HEK293 (cell line): Measurements from ENCODE around the gene PRKCE.

Experiments
- ZNF175 ChIP-seq: fragments of 450-650 bp; formaldehyde crosslinking; IDR thresholded peaks from 2 replicates; pipeline ENCODE4 v1.5.1; 2016; ENCODE audit warnings: missing biosample characterization, missing genetic modification characterization
- TF ChIP-seq, protein P1 (sequence below): fragments of 450-650 bp; formaldehyde crosslinking; IDR thresholded peaks from 2 replicates; pipeline ENCODE4 v1.5.1; 2016; ENCODE audit warnings: missing biosample characterization, missing genetic modification characterization

DNA sequence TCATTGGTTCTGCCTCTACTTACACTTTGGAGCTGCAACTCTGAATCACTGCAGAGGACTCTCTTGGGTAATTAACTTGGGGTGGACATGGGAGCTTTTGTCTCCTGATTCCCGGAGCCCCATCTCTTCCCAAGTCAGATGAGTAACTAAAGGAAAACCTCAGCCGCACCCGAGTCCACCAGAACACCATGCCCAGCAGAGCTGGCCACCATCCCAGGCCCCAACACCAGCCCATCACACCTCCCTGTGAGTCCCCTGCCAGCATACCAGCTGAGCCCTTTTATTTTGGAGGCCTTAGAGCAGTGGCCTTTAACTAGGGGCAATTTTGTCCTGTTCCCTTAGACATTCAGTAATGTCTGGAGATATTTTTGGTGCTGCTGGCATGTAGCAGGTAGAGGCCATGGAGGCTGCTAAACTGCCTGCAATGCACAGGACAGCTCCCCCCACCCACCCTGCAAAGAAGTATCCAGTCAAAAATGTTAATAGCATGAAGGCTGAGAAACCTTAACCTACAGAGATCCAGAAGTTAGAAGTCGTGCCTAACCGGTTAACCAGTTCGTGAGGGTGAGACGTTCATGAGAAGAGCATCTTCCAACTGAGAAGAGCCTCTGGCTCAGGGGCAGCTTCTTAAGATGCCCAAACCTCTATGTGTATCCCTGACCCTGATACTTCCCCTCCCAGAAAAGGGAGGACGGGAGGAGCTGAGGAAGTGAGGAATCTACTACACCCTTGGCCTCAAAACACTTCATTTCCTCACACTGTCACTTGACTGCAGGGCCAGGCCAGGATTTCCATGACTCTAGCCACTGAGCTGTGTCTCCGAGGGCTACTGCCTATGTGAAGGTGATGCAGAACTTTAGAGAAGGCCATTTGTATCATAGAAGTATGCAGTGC lies 505.8 kb downstream of the PRKCE start:
- TF ChIP-seq, protein P1, sequence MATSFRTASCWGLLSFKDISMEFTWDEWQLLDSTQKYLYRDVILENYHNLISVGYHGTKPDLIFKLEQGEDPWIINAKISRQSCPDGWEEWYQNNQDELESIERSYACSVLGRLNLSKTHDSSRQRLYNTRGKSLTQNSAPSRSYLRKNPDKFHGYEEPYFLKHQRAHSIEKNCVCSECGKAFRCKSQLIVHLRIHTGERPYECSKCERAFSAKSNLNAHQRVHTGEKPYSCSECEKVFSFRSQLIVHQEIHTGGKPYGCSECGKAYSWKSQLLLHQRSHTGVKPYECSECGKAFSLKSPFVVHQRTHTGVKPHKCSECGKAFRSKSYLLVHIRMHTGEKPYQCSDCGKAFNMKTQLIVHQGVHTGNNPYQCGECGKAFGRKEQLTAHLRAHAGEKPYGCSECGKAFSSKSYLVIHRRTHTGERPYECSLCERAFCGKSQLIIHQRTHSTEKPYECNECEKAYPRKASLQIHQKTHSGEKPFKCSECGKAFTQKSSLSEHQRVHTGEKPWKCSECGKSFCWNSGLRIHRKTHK (tag by site-specific recombination): no peak
- no peak for TF ChIP-seq ZNF175 (tag by site-specific recombination)
